ENCODE data around the gene GALNT5.

- no peak for TF ChIP-seq CTCF (IDR thresholded peaks at IDR 0.05; ENCODE audit: insufficient read depth, low read depth, low read length)
- no peak for TF ChIP-seq EZH2 (IDR thresholded peaks at IDR 0.05; ENCODE audit: insufficient read depth, low read length)
Measured at GRCh38 chr2:157325786-157326185, 68.3 kb downstream of the GALNT5 start, which contains the start of gene ERMN.
